Measurements from ENCODE around the gene CTSD. TPM values are rescaled to one million over a fixed set of nuclear protein-coding genes. Genes with fewer than 3 reads are reported as not detected.

CTSD gene
- total RNA-seq, 1 experiment from 2014 or later = 199 TPM

GRCh38 chr11:1791912-1792311 is 28.2 kb upstream of the CTSD start:
- ChIA-PET POLR2A (no interaction called here), CTCF (interaction anchor here (1.1 kb wide), 1 partner anchor 41 kb away, joined by 3 read pairs; no protein-coding TSS in a partner anchor)
- no peaks in the 10 kb centered on the region for H3K36me3 Mint-ChIP-seq
- ATAC-seq = no peak
- H3K27me3 Mint-ChIP-seq (ENCODE audit: low read depth) = peaks cover 48% of the 10 kb centered on the region
- no peaks in the 10 kb centered on the region for H3K4me1 Mint-ChIP-seq
- no peak overlapping the region for H3K4me3 Mint-ChIP-seq
- no peak overlapping the region for H3K27ac Mint-ChIP-seq
- TF ChIP-seq GRHL2 (CRISPR knock-in tag; IDR thresholded peaks at IDR 0.05; ENCODE audit: insufficient replicate concordance, severe bottlenecking) (no peak), SMAD4 (CRISPR knock-in tag; IDR thresholded peaks at IDR 0.05) (no peak), FOXJ3 (CRISPR knock-in tag; IDR thresholded peaks at IDR 0.05; ENCODE audit: borderline replicate concordance) (no peak), CREM (CRISPR knock-in tag; IDR thresholded peaks at IDR 0.05) (no peak), MXD4 (CRISPR knock-in tag; IDR thresholded peaks at IDR 0.05; ENCODE audit: borderline replicate concordance) (no peak), FOXP1 (CRISPR knock-in tag; IDR thresholded peaks at IDR 0.05; ENCODE audit: borderline replicate concordance) (no peak), ZNF512 (CRISPR knock-in tag; IDR thresholded peaks at IDR 0.05; ENCODE audit: borderline replicate concordance) (no peak), ZNF219 (CRISPR knock-in tag; IDR thresholded peaks at IDR 0.05; ENCODE audit: borderline replicate concordance) (no peak)
- TF ChIP-seq, protein P1, sequence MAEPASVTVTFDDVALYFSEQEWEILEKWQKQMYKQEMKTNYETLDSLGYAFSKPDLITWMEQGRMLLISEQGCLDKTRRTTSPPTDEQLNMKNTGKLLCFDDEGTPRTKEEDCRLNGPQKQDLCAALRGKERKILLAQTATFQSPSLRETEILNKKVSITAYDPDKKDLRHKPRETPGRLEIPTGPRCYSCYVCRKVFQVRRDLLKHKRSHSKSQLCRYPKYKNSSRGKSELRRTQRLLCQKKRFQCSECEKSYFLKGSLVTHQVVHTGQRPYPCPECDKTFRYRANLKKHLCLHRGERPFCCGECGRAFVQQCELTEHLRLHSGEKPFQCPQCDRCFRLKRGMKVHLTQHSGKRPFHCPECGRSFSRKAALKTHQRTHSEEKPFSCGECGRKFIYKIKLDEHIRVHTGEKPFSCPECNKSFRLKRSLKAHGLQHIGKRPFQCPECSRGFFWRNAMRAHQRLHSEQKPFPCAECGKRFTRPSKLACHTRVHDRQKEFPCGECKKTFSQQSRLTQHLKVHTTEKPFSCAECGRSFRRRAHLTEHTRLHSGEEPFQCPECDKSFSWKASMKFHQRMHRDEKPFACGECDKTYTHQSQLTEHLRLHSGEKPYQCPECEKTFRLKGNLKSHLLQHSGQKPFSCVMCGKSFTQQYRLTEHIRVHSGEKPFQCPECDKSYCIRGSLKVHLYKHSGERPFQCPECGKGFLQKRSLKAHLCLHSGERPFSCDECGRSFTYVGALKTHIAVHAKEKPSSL (CRISPR knock-in tag; conservative IDR thresholded peaks at IDR 0.05) = no peak
- TF ChIP-seq, protein P2, sequence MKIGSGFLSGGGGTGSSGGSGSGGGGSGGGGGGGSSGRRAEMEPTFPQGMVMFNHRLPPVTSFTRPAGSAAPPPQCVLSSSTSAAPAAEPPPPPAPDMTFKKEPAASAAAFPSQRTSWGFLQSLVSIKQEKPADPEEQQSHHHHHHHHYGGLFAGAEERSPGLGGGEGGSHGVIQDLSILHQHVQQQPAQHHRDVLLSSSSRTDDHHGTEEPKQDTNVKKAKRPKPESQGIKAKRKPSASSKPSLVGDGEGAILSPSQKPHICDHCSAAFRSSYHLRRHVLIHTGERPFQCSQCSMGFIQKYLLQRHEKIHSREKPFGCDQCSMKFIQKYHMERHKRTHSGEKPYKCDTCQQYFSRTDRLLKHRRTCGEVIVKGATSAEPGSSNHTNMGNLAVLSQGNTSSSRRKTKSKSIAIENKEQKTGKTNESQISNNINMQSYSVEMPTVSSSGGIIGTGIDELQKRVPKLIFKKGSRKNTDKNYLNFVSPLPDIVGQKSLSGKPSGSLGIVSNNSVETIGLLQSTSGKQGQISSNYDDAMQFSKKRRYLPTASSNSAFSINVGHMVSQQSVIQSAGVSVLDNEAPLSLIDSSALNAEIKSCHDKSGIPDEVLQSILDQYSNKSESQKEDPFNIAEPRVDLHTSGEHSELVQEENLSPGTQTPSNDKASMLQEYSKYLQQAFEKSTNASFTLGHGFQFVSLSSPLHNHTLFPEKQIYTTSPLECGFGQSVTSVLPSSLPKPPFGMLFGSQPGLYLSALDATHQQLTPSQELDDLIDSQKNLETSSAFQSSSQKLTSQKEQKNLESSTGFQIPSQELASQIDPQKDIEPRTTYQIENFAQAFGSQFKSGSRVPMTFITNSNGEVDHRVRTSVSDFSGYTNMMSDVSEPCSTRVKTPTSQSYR (CRISPR knock-in tag; IDR thresholded peaks at IDR 0.05) = no peak
- H3K9me3 Mint-ChIP-seq = no peaks in the 10 kb centered on the region
- DNase-seq (ENCODE audit: low spot score) = no peak

DNA sequence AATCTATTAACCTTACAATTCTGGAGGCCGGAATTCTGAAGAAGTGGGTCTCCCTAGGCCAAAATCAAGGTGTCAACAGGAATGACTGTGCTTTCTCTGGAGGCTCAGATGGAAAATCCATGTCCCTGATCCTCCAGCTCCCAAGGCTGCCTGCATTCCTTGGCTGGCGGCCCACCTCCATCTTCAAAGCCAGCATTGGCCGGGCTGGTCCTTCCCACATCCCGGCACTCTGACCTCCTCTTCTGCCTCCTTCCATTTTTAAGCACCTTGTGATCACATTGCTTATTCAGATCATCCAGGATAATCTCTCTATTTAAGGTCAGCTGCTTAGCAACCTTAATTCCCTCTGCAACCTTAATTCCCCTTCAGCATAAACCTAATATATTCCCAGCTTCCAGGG is 22.7 kb upstream of the CTSD start:
- ATAC-seq (no peak), DNase-seq (ENCODE audit: low spot score) (no peak)
- Mint-ChIP-seq H3K36me3 (no peaks in the 10 kb centered on the region), H3K4me1 (no peaks in the 10 kb centered on the region), H3K27me3 (ENCODE audit: low read depth) (peaks cover 25% of the 10 kb centered on the region), H3K4me3 (no peak overlapping the region), H3K27ac (no peak overlapping the region), H3K9me3 (peaks cover 7% of the 10 kb centered on the region)
- TF ChIP-seq ERG (CRISPR knock-in tag; IDR thresholded peaks at IDR 0.05) (no peak), SOX15 (CRISPR knock-in tag; IDR thresholded peaks at IDR 0.05) (no peak), ATF1 (CRISPR knock-in tag; IDR thresholded peaks at IDR 0.05) (no peak), PREB (CRISPR knock-in tag; IDR thresholded peaks at IDR 0.05; ENCODE audit: borderline replicate concordance) (no peak), CTCF (IDR thresholded peaks at IDR 0.05) (no peak), ZBTB21 (CRISPR knock-in tag; IDR thresholded peaks at IDR 0.05; ENCODE audit: borderline replicate concordance) (no peak)
- TF ChIP-seq, protein P1 (CRISPR knock-in tag; conservative IDR thresholded peaks at IDR 0.05) = no peak
- CTCF ChIA-PET = interaction anchor here (1.0 to 2.1 kb wide), 6 partner anchors 10 to 134 kb away, joined by 3 to 11 read pairs (median 6); no protein-coding TSS in a partner anchor
- POLR2A ChIA-PET = no interaction called here
